Astrocyte (in vitro differentiated cells and primary cell): Measurements from ENCODE around the gene CDC14B. TPM values are rescaled to one million over a fixed set of nuclear protein-coding genes. Genes with fewer than 3 reads are reported as not detected.
A peak's percentile ranks its signal among the peaks of the same experiment; 100 is the strongest.

Experiments used
- DNase-seq: peaks from one replicate; pipeline ENCODE4 v3.0.0-alpha.2; 2010; ENCODE audit warnings: low read depth
- FAIRE-seq: peaks from 2 replicates; lab custom pipeline; 2011; peaks lifted over from hg19 to GRCh38; lab: Jason Lieb, UNC
- H2AFZ ChIP-seq: 2 replicates; pipeline ENCODE4 v1.6.0; 2012; ENCODE audit warnings: low read depth, low read length, inconsistent platforms
- H3K27ac ChIP-seq: 2 replicates; pipeline ENCODE4 v1.5.1; 2011; ENCODE audit warnings: low read depth, low read length, inconsistent platforms
- H3K27me3 ChIP-seq: 2 replicates; pipeline ENCODE4 v1.6.0; 2011; ENCODE audit warnings: low read length, inconsistent platforms; ENCODE audit not compliant: insufficient read depth
- H3K36me3 ChIP-seq: 2 replicates; pipeline ENCODE4 v1.5.1; 2011; ENCODE audit warnings: low read length, inconsistent platforms; ENCODE audit not compliant: insufficient read depth
- H3K4me1 ChIP-seq: 2 replicates; pipeline ENCODE4 v1.5.1; 2011; ENCODE audit warnings: low read length, inconsistent platforms; ENCODE audit not compliant: insufficient read depth
- H3K4me2 ChIP-seq: 2 replicates; pipeline ENCODE4 v1.6.0; 2012; ENCODE audit warnings: low read length, inconsistent platforms
- H3K4me3 ChIP-seq: 2 replicates; pipeline ENCODE4 v1.5.1; 2011; ENCODE audit warnings: low read depth, mild to moderate bottlenecking, low read length, inconsistent platforms; ENCODE audit not compliant: insufficient read depth
- H3K79me2 ChIP-seq: 2 replicates; pipeline ENCODE4 v1.6.0; 2012; ENCODE audit warnings: mild to moderate bottlenecking, low read length, inconsistent platforms; ENCODE audit not compliant: insufficient read depth
- H3K9ac ChIP-seq: 2 replicates; pipeline ENCODE4 v1.6.0; 2012; ENCODE audit warnings: mild to moderate bottlenecking, low read length, inconsistent platforms
- H3K9me3 ChIP-seq: 2 replicates; pipeline ENCODE4 v1.5.1; 2012; ENCODE audit warnings: low read depth, mild to moderate bottlenecking, low read length, inconsistent platforms; ENCODE audit not compliant: insufficient read depth
- H4K20me1 ChIP-seq: 2 replicates; pipeline ENCODE4 v1.6.0; 2012; ENCODE audit warnings: low read length, inconsistent platforms; ENCODE audit not compliant: insufficient read depth
- H3K27ac Mint-ChIP-seq: one replicate; pipeline ENCODE4 v1.8.0; 2021; ENCODE audit warnings: mild to moderate bottlenecking, mixed read lengths; ENCODE audit not compliant: unreplicated experiment
- H3K27me3 Mint-ChIP-seq: one replicate; pipeline ENCODE4 v1.8.0; 2021; ENCODE audit warnings: low read depth, mixed read lengths; ENCODE audit not compliant: unreplicated experiment
- H3K36me3 Mint-ChIP-seq: one replicate; pipeline ENCODE4 v1.8.0; 2021; ENCODE audit warnings: low read depth, mixed read lengths; ENCODE audit not compliant: unreplicated experiment
- H3K4me1 Mint-ChIP-seq: one replicate; pipeline ENCODE4 v1.8.0; 2021; ENCODE audit warnings: low read depth, mixed read lengths; ENCODE audit not compliant: unreplicated experiment
- H3K4me3 Mint-ChIP-seq: one replicate; pipeline ENCODE4 v1.8.0; 2021; ENCODE audit warnings: mild to moderate bottlenecking, moderate library complexity, mixed read lengths; ENCODE audit not compliant: unreplicated experiment
- H3K9me3 Mint-ChIP-seq: one replicate; pipeline ENCODE4 v1.8.0; 2021; ENCODE audit warnings: mild to moderate bottlenecking, mixed read lengths; ENCODE audit not compliant: unreplicated experiment
- EZH2 ChIP-seq: IDR thresholded peaks from 2 replicates; pipeline ENCODE4 v1.6.1; 2012; ENCODE audit warnings: mild to moderate bottlenecking, low read length, inconsistent platforms; ENCODE audit not compliant: insufficient read depth
- total RNA-seq: library from RNA; stranded (reverse); gene quantifications from 2 replicates; pipeline ENCODE4 v1.2.1, GENCODE V29; 2021
- TF ChIP-seq, protein P1 (sequence below): IDR thresholded peaks from 2 replicates; pipeline ENCODE4 v1.5.1; 2011; ENCODE audit warnings: low read depth, mild to moderate bottlenecking, inconsistent platforms, low read length, moderate library complexity; ENCODE audit not compliant: insufficient read depth

CDC14B gene
- total RNA-seq, 1 donor from 2014 or later, result 22.5 TPM

DNA sequence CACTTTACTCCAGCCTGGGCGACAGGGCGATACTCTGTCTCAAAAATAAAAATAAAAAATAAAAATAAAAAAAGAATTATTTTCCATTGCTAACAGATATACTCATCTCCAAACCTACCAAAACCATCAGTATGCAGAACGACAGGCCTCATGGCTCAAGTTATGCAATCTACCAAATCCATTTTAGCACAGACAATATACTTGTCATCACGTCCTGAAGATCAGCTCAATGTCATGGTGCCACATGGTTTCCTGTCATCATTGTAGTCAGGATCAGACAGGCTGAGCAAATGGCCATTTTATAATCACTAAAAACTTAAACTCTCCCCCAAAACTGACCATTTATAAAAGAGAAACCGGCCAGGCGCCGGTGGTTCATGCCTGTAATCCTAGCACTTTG is 100.5 kb downstream of the CDC14B start:
- H3K27ac Mint-ChIP-seq, result no peak overlapping the region
- peaks cover 4% of the 10 kb centered on the region for H3K36me3 Mint-ChIP-seq
- no peak for DNase-seq
- Histone ChIP-seq H3K4me3 (no peak overlapping the region), H2AFZ (no peak overlapping the region), H3K4me2 (no peak overlapping the region), H3K27me3 (no peaks in the 10 kb centered on the region), H3K36me3 (no peaks in the 10 kb centered on the region), H3K9ac (no peak overlapping the region), H3K9me3 (no peaks in the 10 kb centered on the region), H3K79me2 (no peaks in the 10 kb centered on the region), H3K4me1 (peaks cover 7% of the 10 kb centered on the region), H3K27ac (no peak overlapping the region), H4K20me1 (no peaks in the 10 kb centered on the region)
- H3K27me3 Mint-ChIP-seq, result no peaks in the 10 kb centered on the region
- no peak overlapping the region for H3K4me3 Mint-ChIP-seq
- H3K9me3 Mint-ChIP-seq, result no peaks in the 10 kb centered on the region
- peaks cover 21% of the 10 kb centered on the region for H3K4me1 Mint-ChIP-seq
- no peak for FAIRE-seq
- TF ChIP-seq EZH2, result no peak
- TF ChIP-seq, protein P1, sequence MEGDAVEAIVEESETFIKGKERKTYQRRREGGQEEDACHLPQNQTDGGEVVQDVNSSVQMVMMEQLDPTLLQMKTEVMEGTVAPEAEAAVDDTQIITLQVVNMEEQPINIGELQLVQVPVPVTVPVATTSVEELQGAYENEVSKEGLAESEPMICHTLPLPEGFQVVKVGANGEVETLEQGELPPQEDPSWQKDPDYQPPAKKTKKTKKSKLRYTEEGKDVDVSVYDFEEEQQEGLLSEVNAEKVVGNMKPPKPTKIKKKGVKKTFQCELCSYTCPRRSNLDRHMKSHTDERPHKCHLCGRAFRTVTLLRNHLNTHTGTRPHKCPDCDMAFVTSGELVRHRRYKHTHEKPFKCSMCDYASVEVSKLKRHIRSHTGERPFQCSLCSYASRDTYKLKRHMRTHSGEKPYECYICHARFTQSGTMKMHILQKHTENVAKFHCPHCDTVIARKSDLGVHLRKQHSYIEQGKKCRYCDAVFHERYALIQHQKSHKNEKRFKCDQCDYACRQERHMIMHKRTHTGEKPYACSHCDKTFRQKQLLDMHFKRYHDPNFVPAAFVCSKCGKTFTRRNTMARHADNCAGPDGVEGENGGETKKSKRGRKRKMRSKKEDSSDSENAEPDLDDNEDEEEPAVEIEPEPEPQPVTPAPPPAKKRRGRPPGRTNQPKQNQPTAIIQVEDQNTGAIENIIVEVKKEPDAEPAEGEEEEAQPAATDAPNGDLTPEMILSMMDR, result no peak

DNA sequence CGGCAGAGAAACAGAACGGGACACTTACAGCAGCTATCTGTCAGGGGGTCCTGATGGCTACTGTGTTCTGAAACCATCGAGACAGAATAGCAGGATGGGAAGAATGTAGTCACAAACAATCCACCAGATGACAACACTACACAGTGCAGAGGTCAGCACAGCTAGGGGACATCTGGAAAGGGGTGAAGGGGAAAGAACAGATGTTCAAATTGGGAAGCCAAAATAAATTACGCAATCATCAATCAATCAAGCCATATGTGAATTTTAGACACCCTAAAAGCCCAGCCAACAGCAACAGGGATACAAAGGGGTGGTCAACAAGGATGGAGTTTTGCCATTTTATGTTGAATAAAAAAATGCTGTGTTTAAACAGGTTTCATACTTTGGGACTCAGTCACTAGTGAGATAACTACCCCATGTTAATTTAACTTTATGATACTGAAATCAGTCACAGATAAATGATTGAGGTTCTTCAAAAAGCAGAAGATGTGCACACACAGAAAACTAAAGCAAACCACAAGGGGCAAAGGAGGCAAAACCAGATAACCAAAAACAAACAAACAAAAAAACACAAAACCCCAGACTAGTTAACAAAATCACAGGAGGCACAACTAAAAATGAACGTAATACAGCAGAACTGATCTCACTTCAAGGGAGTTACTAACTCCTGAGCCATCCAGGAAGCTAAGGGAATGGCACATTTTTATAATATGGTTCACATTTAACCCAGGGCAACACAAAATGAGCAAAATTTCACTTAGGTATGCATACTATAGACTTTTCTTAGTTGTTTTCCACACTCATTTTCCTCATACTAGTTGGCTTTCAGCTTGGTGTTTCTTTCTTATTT is 103.8 kb downstream of the CDC14B start:
- Mint-ChIP-seq H3K27ac (peak overlapping the region; percentile 86), H3K27me3 (no peaks in the 10 kb centered on the region), H3K36me3 (peaks cover 1% of the 10 kb centered on the region), H3K4me3 (no peak overlapping the region), H3K4me1 (peaks cover 31% of the 10 kb centered on the region), H3K9me3 (no peaks in the 10 kb centered on the region)
- Histone ChIP-seq H4K20me1 (no peaks in the 10 kb centered on the region), H3K4me2 (peak overlapping the region; percentile 8), H3K9me3 (no peaks in the 10 kb centered on the region), H3K4me3 (no peak overlapping the region), H2AFZ (no peak overlapping the region), H3K27me3 (no peaks in the 10 kb centered on the region), H3K79me2 (no peaks in the 10 kb centered on the region), H3K27ac (no peak overlapping the region), H3K36me3 (peaks cover 4% of the 10 kb centered on the region), H3K4me1 (peaks cover 7% of the 10 kb centered on the region), H3K9ac (no peak overlapping the region)
- TF ChIP-seq EZH2, result no peak
- TF ChIP-seq, protein P1, result no peak
- DNase-seq, result peak; percentile 53
- FAIRE-seq, result no peak

DNA sequence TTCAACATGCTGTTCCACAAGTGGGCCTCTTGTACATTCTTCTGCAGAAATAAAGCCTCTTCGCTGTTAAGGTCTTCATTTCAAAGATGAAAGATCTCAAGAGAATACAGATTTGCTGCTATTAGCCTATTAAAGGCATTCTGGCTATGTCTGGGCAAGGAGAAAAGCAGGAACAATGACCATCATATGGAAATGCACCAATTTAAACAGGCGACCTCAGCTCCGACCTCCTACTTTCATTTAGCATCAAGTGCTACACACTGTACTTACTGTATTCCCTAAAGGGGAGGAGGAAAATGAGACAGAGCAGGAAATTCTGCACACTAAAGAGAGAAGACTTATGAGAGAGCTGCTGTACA is 104.9 kb downstream of the CDC14B start:
- H3K4me2 ChIP-seq, result peak overlapping the region; percentile 41
- Mint-ChIP-seq H3K4me1 (peaks cover 36% of the 10 kb centered on the region), H3K27ac (peak overlapping the region; percentile 86), H3K36me3 (peaks cover 3% of the 10 kb centered on the region), H3K4me3 (no peak overlapping the region), H3K27me3 (no peaks in the 10 kb centered on the region), H3K9me3 (no peaks in the 10 kb centered on the region)
- H3K9ac ChIP-seq, result peak overlapping the region; percentile 7
- H4K20me1 ChIP-seq, result no peaks in the 10 kb centered on the region
- no peaks in the 10 kb centered on the region for H3K9me3 ChIP-seq
- no peak overlapping the region for H2AFZ ChIP-seq
- TF ChIP-seq, protein P1, result no peak
- no peak for TF ChIP-seq EZH2
- no peaks in the 10 kb centered on the region for H3K79me2 ChIP-seq
- peaks cover 4% of the 10 kb centered on the region for H3K36me3 ChIP-seq
- DNase-seq (peak; percentile 42), FAIRE-seq (peak; percentile 77)
- H3K4me3 ChIP-seq, result no peak overlapping the region
- H3K4me1 ChIP-seq, result peaks cover 7% of the 10 kb centered on the region
- no peaks in the 10 kb centered on the region for H3K27me3 ChIP-seq
- peak overlapping the region; percentile 39 for H3K27ac ChIP-seq
